Brain pericyte (primary cell): ENCODE measurements around the gene CLMP.
"Not testable (repeated sequence)": the region's sequence is repeated elsewhere in the genome, so short reads cannot be mapped to it uniquely, and the experiment has no call there.

ENCODE experiments used
- DNase-seq: peaks from one replicate; pipeline ENCODE4 v3.0.0-alpha.2; 2012; ENCODE audit warnings: low read depth, low spot score

The CLMP gene

DNA sequence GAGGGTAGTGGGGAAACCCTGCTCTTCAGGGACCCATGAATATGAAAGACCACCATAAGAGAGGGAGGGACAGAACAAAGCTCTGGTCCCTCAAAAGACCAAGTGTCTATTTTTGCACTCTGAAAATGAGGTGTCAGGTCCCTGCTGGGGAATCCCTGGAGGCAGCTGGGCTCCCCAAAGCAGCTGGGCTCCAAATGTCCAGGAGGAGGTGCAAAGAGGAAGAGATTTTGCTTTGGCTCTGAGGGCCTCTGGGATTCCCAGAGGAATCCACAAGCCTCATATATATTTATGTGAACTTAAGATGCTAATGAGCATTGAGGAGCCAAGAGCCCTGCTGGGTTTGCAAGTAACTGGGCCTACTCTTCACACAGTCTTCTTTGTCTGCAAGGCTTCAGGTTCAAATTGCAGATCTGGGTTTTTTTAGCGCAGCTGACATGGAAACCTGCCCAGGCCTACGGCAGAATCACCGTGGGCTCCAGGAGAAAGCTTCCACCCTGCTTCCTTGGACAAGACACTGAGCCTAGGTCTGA, 26.0 kb downstream of the CLMP start:
- DNase-seq = no peak

GRCh38 chr11:123168241-123168640, 26.8 kb downstream of the CLMP start:
- no peak for DNase-seq

- no peak for DNase-seq
Observed at GRCh38 chr11:123166071-123166559, 28.9 kb downstream of the CLMP start.

GRCh38 chr11:123164732-123165450, 30.2 kb downstream of the CLMP start:
- DNase-seq = no peak

GRCh38 chr11:123163621-123164020, 31.4 kb downstream of the CLMP start:
- no peak for DNase-seq

DNA sequence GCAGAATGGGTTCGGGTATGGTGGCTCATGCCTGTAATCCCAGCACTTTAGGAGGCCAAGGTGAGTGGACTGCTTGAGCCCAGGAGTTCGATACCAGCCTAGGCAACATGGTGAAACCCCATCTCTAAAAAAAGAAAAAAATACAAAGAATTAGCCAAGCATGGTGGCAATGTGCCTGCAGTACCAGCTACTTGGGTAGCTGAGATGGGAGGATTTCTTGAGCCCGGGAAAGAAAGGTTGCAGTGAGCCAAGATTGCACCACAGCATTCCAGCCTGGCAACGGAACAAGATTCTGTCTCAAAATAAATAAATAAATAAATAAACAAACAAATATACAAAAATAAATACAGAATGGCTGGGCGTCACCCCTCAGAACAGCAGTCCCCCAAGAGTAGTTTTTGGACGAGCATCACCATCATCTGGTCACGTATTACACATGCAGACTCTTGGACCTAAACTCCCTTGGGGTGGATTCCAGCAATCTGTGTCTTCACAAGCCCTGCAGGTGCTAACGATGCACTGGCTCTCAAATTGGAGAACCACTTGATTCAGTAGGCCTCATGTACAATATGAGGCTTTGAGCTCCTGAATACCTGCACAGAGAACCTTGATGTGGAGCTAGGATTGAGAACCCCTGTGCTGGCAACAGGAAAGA, 33.5 kb downstream of the CLMP start:
- no peak for DNase-seq

DNA sequence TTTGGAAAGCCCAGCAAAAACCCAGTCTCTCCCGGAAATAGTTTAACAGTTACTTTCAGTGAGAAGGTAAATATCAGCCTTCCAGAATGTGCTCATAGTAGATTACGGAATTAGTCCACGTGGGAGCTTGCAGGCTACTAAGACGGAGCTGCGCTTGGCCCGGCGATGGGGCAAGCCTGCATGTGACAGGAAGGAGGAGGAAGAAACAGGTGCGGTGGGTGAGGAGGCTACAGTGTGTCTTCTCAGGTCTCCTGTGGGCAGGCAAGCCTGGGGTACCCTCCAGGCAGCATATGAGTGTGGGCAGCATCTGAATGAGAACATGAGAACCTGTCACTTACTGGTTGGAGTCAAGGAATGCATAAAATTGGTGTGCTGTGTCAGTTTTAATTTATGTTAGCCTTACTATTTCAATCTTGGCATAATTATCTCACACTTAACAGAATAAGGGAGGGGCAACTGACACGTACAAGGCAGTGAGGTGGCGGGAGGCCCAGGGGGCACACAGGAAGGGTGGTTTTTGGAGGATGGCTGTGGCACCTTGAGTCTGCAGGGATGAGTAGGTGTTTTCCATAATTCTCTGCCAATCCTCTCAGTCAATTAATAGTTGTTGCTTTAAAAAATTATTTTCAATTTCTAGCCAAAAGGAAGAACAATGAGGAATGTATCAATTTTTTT, 35.7 kb downstream of the CLMP start:
- no peak for DNase-seq

DNA sequence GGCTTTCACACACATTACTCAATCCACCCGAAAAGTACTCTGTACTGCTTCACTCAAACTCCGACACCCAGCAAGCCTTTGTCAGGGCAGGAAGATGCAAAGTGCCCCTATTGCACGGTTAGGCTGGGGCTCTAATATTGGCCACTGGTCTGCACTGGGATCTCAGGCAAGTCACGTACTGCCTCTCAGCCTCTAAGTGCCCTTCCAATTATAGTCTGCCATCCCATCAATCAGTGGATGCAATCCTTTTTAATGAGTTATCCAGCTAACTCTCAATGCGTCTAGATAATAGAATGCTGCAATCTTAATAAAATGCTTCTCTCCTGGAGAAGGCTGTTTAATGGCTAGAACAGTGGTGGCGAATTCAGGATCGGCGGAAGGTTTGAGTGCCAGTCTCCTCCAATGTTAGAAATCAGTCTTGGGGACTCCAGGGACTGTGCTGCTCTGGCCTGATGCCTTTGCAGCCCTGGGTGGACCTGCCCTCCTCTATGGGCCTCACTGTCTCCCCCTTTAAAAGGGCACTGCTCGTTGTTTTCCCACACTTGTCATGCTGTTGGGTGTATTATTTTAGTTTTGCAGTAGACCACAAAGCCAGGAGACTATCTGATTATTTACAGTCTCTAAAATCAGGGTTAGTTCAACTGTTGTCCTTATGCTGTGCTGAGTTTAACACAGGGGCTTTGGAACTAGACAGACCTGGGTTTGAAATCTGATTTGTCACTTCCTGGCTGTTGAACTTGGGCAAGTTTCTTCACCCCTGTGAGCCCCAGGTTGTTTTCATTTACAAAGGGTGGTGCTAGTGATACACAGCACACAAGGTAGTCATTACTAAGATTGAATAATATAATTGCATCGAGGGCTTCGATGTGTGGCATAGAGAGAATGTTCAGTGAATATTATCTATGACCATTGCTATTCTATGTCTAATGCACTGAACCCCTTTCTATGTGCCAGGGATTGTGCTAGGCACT, 36.7 kb downstream of the CLMP start:
- no peak for DNase-seq

DNA sequence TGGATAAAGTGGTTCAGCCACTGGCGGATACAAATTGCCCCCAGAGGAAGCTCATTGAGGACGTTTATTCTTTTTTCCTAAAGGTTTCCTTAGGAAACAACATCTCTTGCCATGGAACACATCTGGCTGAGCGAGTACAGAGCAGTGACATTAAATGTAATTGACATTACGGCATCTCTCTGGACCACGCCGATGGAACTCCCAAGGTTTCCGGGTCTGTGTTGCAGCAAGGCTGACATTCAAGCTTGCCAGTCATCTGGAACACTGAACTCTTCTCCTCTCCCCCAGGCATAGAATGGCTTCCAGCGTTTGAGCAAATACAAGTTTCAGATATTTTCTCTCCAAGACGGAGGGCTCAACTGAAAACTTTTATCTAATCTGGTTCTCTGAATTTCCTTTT, 42.1 kb downstream of the CLMP start:
- no peak for DNase-seq

DNA sequence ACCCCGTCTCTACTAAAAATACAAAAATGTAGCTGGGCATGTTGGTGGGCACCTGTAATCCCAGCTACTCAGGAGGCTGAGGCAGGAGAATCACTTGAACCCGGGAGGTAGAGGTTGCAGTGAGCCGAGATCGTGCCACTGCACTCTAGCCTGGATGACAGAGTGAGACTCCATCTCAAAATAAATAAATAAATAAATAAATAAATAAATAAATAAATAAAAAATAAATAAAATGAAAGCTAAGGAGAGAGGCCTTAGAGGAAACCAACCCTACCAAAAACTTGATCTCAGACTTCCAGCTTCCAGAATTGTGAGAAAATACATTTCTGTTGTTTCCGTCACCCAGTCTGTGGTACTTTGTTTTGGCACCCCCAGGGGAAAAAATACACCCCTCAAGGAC, 42.7 kb downstream of the CLMP start:
- not testable (repeated sequence) for DNase-seq

GRCh38 chr11:123151796-123152195, 43.3 kb downstream of the CLMP start:
- no peak for DNase-seq

- DNase-seq = no peak
Observed at GRCh38 chr11:123151366-123151765, 43.7 kb downstream of the CLMP start.

- DNase-seq = no peak
Observed at GRCh38 chr11:123150882-123151281, 44.2 kb downstream of the CLMP start.

- DNase-seq = no peak
Observed at GRCh38 chr11:123148965-123149364, 46.1 kb downstream of the CLMP start.

DNA sequence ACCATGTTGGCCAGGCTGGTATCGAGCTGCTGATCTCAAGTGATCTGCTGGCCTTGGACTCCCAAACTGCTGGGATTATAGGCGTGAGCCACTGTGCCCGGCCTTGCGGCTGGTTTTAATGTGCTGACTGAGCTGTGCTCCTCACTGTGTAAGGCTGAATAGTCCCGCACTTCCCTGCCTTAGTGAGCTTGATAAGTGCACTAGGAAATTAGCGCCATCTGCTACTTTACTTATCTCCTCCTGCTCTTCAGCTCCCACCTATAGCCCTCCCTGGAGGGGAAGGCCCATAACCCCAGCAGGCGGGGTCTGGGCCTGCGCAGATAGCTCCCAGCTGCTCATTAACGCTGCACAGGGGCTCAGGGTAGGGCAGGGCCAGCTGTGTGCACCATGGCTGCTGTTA, 49.4 kb downstream of the CLMP start:
- no peak for DNase-seq

DNA sequence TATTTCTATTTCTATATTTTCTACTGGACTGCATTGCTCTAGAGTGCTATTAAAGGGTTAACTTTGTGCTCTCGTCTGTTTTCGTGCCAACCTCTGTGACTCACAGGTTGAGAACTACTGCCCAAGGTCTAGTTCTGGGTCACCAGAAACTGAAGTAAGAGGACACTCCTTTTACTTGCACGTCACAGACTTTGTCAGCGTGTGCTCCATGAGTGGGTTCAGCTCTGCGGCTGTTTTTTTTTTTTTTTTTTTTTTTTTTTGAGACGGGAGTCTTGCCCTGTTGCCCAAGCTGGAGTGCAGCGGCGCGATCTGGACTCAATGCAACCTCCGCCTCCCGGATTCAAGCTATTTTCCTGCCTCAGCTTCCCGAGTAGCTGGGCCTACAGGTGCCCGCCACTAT, 49.8 kb downstream of the CLMP start:
- no peak for DNase-seq

GRCh38 chr11:123144707-123145106, 50.3 kb downstream of the CLMP start:
- no peak for DNase-seq

- DNase-seq = no peak
Observed at GRCh38 chr11:123143921-123144320, 51.1 kb downstream of the CLMP start.

DNA sequence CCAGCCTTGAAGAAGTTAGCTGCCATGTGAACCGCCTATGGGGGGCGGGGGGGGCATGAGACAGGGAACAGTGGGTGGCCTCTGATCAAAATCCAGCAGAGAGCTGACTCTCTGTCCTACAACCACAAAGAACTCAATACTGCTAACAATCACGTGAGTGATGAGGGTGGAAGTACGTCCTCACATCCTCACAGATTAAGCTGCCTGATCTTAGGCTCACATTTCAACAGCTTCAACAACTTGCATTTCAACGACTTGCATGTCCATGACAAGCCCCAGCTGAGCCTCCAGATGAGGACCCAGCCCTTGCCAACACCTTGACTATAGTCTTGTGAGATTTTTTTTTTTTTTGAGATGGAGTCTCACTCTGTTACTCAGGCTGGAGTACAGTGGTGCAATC, 51.6 kb downstream of the CLMP start:
- DNase-seq = no peak

GRCh38 chr11:123139206-123139605, 55.8 kb downstream of the CLMP start:
- no peak for DNase-seq
